HepG2 (cell line): ENCODE results near the gene GPR107. TPM values are rescaled to one million over a fixed set of nuclear protein-coding genes. Genes with fewer than 3 reads are reported as not detected.
A peak's percentile ranks its signal among the peaks of the same experiment; 100 is the strongest.

ENCODE experiments used
- HHEX ChIP-seq: IDR thresholded peaks from 2 replicates; pipeline ENCODE4 v1.6.1; 2016; ENCODE audit warnings: control low read depth
- HOXD1 ChIP-seq: sonication (generic); formaldehyde crosslinking; IDR thresholded peaks from 2 replicates; pipeline ENCODE4 v1.5.0; 2020; ENCODE audit warnings: missing genetic modification reagents
- MED1 ChIP-seq: sonication (generic); formaldehyde crosslinking; IDR thresholded peaks from 2 replicates; pipeline ENCODE4 v1.4.0; 2020; ENCODE audit warnings: missing genetic modification reagents
- MEIS1 ChIP-seq: sonication (generic); formaldehyde crosslinking; IDR thresholded peaks from 2 replicates; pipeline ENCODE4 v1.9.0; 2021; ENCODE audit warnings: mild to moderate bottlenecking, missing genetic modification reagents, moderate library complexity, borderline replicate concordance
- PHF8 ChIP-seq: sonication (generic); formaldehyde crosslinking; IDR thresholded peaks from 2 replicates; pipeline ENCODE4 v1.5.0; 2020; ENCODE audit warnings: missing genetic modification reagents
- RXRB ChIP-seq: IDR thresholded peaks from 2 replicates; pipeline ENCODE4 v1.6.1; 2016; ENCODE audit warnings: borderline replicate concordance, missing genetic modification reagents, missing compliant biosample characterization
- SETDB1 ChIP-seq: sonication (generic); formaldehyde crosslinking; IDR thresholded peaks from 2 replicates; pipeline ENCODE4 v1.5.1; 2020; ENCODE audit warnings: missing genetic modification reagents, mild to moderate bottlenecking, borderline replicate concordance
- ZFP37 ChIP-seq: sonication (generic); formaldehyde crosslinking; IDR thresholded peaks from 2 replicates; pipeline ENCODE4 v1.4.0; 2020; ENCODE audit warnings: missing genetic modification reagents, borderline replicate concordance
- ZNF224 ChIP-seq: sonication (generic); formaldehyde crosslinking; IDR thresholded peaks from 2 replicates; pipeline ENCODE4 v1.5.0; 2020; ENCODE audit warnings: mild to moderate bottlenecking, missing genetic modification reagents
- polyA plus RNA-seq, 8 experiments: library from polyadenylated mRNA; depleted of rRNA in 3 of 8; stranded (reverse) in 7 of 8; unstranded in 1 of 8; fragments of >200 nt; fragmentation: Illumina TruSeq in 4 of 8; extraction: Trizol in 4 of 8; gene quantifications; 2 replicates each; pipeline versions ENCODE4 v1.2.1 to v1.2.3, GENCODE V29; 2011 to 2016; ENCODE audit warnings: low read depth in 4 of 8, missing spikeins in 1 of 8, mixed read lengths in 1 of 8; ENCODE audit not compliant: insufficient read depth in 1 of 8
- total RNA-seq, 5 experiments: library from RNA; depleted of rRNA; stranded (reverse); fragments of >200 nt; fragmentation: Illumina TruSeq; extraction: Trizol; gene quantifications; 2 replicates each; pipeline ENCODE4 v1.2.3, GENCODE V29; 2016; ENCODE audit warnings: low read depth in 1 of 5
- TF ChIP-seq, protein P1 (sequence below): sonication (generic); formaldehyde crosslinking; IDR thresholded peaks from 2 replicates; pipeline ENCODE4 v1.4.0; 2020; ENCODE audit warnings: missing genetic modification reagents
- TF ChIP-seq, protein P2 (sequence below): sonication (generic); formaldehyde crosslinking; IDR thresholded peaks from 2 replicates; pipeline ENCODE4 v1.5.0; 2020; ENCODE audit warnings: mild to moderate bottlenecking, missing genetic modification reagents, borderline replicate concordance
- TF ChIP-seq, protein P3 (sequence below): sonication (generic); formaldehyde crosslinking; IDR thresholded peaks from 2 replicates; pipeline ENCODE4 v1.9.0; 2021; ENCODE audit warnings: missing genetic modification reagents, mild to moderate bottlenecking, borderline replicate concordance
- TF ChIP-seq, protein P4 (sequence below): sonication (generic); formaldehyde crosslinking; IDR thresholded peaks from 2 replicates; pipeline ENCODE4 v1.4.0; 2020; ENCODE audit warnings: missing genetic modification reagents
- TF ChIP-seq, protein P5 (sequence below): sonication (generic); formaldehyde crosslinking; IDR thresholded peaks from 2 replicates; pipeline ENCODE4 v1.5.1; 2020; ENCODE audit warnings: mild to moderate bottlenecking, missing genetic modification reagents, moderate library complexity
- TF ChIP-seq, protein P6 (sequence below): sonication (generic); formaldehyde crosslinking; IDR thresholded peaks from 2 replicates; pipeline ENCODE4 v1.4.0; 2020; ENCODE audit warnings: missing genetic modification reagents, borderline replicate concordance

The GPR107 gene
- total and polyA plus RNA-seq, 2 of the 13 experiments (the other 11 are each of a cell fraction or from before 2014, with no cell fraction given): 22.5 to 24.4 TPM

DNA sequence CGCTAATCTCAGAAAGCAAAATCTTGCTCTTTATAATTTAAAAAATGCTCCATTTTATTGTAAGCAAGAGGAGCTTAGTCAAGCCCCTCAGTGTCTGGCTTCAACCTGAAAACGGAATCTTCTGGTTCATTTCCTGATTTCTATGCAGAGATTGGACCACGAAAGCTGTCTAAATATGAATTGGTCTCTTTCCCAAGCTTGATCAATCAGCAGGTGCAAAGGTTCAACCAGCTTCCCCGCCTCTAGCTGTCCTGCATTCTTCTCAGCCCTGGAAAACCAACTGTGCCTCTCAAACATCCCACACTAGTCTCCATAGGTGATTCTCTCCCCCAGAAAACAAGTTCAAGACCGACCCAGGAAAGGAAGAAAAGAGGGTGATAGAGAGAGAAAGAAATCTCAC lies 45.2 kb upstream of the GPR107 start (continued):
- TF ChIP-seq, protein P1, sequence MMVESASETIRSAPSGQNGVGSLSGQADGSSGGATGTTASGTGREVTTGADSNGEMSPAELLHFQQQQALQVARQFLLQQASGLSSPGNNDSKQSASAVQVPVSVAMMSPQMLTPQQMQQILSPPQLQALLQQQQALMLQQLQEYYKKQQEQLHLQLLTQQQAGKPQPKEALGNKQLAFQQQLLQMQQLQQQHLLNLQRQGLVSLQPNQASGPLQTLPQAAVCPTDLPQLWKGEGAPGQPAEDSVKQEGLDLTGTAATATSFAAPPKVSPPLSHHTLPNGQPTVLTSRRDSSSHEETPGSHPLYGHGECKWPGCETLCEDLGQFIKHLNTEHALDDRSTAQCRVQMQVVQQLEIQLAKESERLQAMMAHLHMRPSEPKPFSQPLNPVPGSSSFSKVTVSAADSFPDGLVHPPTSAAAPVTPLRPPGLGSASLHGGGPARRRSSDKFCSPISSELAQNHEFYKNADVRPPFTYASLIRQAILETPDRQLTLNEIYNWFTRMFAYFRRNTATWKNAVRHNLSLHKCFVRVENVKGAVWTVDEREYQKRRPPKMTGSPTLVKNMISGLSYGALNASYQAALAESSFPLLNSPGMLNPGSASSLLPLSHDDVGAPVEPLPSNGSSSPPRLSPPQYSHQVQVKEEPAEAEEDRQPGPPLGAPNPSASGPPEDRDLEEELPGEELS: 0 out of 2 replicates have a peak, but pooled peaks have one; percentile 30
- peak; percentile 30; the same call in 1 of the 2 replicates for TF ChIP-seq MED1
- no peak for TF ChIP-seq ZFP37 (CRISPR knock-in tag)
- 0 out of 2 replicates have a peak, but pooled peaks have one; percentile 10 for TF ChIP-seq HHEX
- TF ChIP-seq, protein P2, sequence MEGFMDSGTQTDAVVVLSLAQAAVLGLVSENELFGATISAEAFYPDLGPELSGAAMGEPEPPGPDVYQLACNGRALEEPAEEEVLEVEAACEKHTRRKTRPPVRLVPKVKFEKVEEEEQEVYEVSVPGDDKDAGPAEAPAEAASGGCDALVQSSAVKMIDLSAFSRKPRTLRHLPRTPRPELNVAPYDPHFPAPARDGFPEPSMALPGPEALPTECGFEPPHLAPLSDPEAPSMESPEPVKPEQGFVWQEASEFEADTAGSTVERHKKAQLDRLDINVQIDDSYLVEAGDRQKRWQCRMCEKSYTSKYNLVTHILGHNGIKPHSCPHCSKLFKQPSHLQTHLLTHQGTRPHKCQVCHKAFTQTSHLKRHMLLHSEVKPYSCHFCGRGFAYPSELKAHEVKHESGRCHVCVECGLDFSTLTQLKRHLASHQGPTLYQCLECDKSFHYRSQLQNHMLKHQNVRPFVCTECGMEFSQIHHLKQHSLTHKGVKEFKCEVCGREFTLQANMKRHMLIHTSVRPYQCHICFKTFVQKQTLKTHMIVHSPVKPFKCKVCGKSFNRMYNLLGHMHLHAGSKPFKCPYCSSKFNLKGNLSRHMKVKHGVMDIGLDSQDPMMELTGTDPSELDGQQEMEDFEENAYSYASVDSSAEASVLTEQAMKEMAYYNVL (CRISPR knock-in tag): 0 out of 2 replicates have a peak, but pooled peaks have one; percentile 64
- no peak for TF ChIP-seq SETDB1 (CRISPR knock-in tag)
- TF ChIP-seq MEIS1 (CRISPR knock-in tag): no peak
- TF ChIP-seq ZNF224 (CRISPR knock-in tag): no peak
- peak; percentile 49; the same call in 1 of the 2 replicates for TF ChIP-seq RXRB (CRISPR knock-in tag)
- TF ChIP-seq, protein P3, sequence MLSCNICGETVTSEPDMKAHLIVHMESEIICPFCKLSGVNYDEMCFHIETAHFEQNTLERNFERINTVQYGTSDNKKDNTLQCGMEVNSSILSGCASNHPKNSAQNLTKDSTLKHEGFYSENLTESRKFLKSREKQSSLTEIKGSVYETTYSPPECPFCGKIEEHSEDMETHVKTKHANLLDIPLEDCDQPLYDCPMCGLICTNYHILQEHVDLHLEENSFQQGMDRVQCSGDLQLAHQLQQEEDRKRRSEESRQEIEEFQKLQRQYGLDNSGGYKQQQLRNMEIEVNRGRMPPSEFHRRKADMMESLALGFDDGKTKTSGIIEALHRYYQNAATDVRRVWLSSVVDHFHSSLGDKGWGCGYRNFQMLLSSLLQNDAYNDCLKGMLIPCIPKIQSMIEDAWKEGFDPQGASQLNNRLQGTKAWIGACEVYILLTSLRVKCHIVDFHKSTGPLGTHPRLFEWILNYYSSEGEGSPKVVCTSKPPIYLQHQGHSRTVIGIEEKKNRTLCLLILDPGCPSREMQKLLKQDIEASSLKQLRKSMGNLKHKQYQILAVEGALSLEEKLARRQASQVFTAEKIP (CRISPR knock-in tag): no peak
- TF ChIP-seq, protein P4, sequence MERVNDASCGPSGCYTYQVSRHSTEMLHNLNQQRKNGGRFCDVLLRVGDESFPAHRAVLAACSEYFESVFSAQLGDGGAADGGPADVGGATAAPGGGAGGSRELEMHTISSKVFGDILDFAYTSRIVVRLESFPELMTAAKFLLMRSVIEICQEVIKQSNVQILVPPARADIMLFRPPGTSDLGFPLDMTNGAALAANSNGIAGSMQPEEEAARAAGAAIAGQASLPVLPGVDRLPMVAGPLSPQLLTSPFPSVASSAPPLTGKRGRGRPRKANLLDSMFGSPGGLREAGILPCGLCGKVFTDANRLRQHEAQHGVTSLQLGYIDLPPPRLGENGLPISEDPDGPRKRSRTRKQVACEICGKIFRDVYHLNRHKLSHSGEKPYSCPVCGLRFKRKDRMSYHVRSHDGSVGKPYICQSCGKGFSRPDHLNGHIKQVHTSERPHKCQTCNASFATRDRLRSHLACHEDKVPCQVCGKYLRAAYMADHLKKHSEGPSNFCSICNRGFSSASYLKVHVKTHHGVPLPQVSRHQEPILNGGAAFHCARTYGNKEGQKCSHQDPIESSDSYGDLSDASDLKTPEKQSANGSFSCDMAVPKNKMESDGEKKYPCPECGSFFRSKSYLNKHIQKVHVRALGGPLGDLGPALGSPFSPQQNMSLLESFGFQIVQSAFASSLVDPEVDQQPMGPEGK (CRISPR knock-in tag): 0 out of 2 replicates have a peak, but pooled peaks have one; percentile 36
- TF ChIP-seq PHF8 (CRISPR knock-in tag): peak; percentile 22; the same call in 1 of the 2 replicates
- TF ChIP-seq HOXD1: no peak
- TF ChIP-seq, protein P5, sequence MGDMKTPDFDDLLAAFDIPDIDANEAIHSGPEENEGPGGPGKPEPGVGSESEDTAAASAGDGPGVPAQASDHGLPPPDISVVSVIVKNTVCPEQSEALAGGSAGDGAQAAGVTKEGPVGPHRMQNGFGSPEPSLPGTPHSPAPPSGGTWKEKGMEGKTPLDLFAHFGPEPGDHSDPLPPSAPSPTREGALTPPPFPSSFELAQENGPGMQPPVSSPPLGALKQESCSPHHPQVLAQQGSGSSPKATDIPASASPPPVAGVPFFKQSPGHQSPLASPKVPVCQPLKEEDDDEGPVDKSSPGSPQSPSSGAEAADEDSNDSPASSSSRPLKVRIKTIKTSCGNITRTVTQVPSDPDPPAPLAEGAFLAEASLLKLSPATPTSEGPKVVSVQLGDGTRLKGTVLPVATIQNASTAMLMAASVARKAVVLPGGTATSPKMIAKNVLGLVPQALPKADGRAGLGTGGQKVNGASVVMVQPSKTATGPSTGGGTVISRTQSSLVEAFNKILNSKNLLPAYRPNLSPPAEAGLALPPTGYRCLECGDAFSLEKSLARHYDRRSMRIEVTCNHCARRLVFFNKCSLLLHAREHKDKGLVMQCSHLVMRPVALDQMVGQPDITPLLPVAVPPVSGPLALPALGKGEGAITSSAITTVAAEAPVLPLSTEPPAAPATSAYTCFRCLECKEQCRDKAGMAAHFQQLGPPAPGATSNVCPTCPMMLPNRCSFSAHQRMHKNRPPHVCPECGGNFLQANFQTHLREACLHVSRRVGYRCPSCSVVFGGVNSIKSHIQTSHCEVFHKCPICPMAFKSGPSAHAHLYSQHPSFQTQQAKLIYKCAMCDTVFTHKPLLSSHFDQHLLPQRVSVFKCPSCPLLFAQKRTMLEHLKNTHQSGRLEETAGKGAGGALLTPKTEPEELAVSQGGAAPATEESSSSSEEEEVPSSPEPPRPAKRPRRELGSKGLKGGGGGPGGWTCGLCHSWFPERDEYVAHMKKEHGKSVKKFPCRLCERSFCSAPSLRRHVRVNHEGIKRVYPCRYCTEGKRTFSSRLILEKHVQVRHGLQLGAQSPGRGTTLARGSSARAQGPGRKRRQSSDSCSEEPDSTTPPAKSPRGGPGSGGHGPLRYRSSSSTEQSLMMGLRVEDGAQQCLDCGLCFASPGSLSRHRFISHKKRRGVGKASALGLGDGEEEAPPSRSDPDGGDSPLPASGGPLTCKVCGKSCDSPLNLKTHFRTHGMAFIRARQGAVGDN (CRISPR knock-in tag): no peak
- TF ChIP-seq, protein P6, sequence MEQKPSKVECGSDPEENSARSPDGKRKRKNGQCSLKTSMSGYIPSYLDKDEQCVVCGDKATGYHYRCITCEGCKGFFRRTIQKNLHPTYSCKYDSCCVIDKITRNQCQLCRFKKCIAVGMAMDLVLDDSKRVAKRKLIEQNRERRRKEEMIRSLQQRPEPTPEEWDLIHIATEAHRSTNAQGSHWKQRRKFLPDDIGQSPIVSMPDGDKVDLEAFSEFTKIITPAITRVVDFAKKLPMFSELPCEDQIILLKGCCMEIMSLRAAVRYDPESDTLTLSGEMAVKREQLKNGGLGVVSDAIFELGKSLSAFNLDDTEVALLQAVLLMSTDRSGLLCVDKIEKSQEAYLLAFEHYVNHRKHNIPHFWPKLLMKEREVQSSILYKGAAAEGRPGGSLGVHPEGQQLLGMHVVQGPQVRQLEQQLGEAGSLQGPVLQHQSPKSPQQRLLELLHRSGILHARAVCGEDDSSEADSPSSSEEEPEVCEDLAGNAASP (CRISPR knock-in tag): no peak
